OCI-LY3 (cell line): ENCODE data around the gene ZBTB16.

Experiments used
- H2AFZ ChIP-seq: fragments of 200-600, 300-600 bp; shearing (Covaris generic); 2 replicates; pipeline ENCODE4 v1.6.0; 2014; ENCODE audit warnings: antibody characterized with exemption, low read depth, low read length
- H3K27ac ChIP-seq: fragments of 200-600, 300-600 bp; sonication (generic); 2 replicates; pipeline ENCODE4 v1.5.1; 2014; ENCODE audit warnings: mild to moderate bottlenecking, low read length, moderate library complexity, mixed read lengths
- H3K27me3 ChIP-seq: fragments of 200-600, 300-600 bp; sonication (generic); 2 replicates; pipeline ENCODE4 v1.6.1; 2014; ENCODE audit warnings: low read depth, low read length, mixed read lengths
- H3K36me3 ChIP-seq: fragments of 200-600, 300-600 bp; sonication (generic); replicated peaks from 2 replicates; pipeline ENCODE3; 2014; ENCODE audit warnings: low read depth, low read length, mixed read lengths
- H3K4me1 ChIP-seq: fragments of 300-600, 200-600 bp; sonication (generic); 2 replicates; pipeline ENCODE4 v1.6.1; 2014; ENCODE audit warnings: low read length, mixed read lengths
- H3K4me2 ChIP-seq: fragments of 200-600, 300-600 bp; sonication (generic); 2 replicates; pipeline ENCODE4 v1.6.1; 2014; ENCODE audit warnings: low read length, mixed read lengths
- H3K4me3 ChIP-seq: fragments of 300-600, 200-600 bp; sonication (generic); 2 replicates; pipeline ENCODE4 v1.5.1; 2014; ENCODE audit warnings: antibody characterized with exemption, mild to moderate bottlenecking, low read length, moderate library complexity
- H3K79me2 ChIP-seq: fragments of 300-600, 200-600 bp; shearing (Covaris generic); 2 replicates; pipeline ENCODE4 v1.6.1; 2014; ENCODE audit warnings: mild to moderate bottlenecking, low read length, mixed read lengths
- H3K9ac ChIP-seq: fragments of 300-600, 200-600 bp; shearing (Covaris generic); 2 replicates; pipeline ENCODE4 v1.6.0; 2014; ENCODE audit warnings: mild to moderate bottlenecking, low read length, moderate library complexity
- H3K9me3 ChIP-seq: fragments of 200-600, 300-600 bp; shearing (Covaris generic); 2 replicates; pipeline ENCODE4 v1.6.1; 2014; ENCODE audit warnings: low read length, mixed read lengths; ENCODE audit not compliant: insufficient read depth
- H4K20me1 ChIP-seq: fragments of 200-600, 300-600 bp; sonication (generic); 2 replicates; pipeline ENCODE4 v1.6.1; 2016; ENCODE audit warnings: low read length, mixed read lengths; ENCODE audit not compliant: insufficient read depth
- CTCF ChIP-seq: fragments of 200-600, 300-600 bp; sonication (generic); IDR thresholded peaks from 2 replicates; pipeline ENCODE4 v1.5.1; 2014; ENCODE audit warnings: antibody characterized with exemption, low read length, low read depth
- EZH2phosphoT487 ChIP-seq: fragments of 200-600 bp; shearing (Covaris generic); IDR thresholded peaks from 2 replicates; pipeline ENCODE4 v1.6.1; 2018; ENCODE audit warnings: antibody characterized with exemption, mixed run types, low read depth

ZBTB16 gene

DNA sequence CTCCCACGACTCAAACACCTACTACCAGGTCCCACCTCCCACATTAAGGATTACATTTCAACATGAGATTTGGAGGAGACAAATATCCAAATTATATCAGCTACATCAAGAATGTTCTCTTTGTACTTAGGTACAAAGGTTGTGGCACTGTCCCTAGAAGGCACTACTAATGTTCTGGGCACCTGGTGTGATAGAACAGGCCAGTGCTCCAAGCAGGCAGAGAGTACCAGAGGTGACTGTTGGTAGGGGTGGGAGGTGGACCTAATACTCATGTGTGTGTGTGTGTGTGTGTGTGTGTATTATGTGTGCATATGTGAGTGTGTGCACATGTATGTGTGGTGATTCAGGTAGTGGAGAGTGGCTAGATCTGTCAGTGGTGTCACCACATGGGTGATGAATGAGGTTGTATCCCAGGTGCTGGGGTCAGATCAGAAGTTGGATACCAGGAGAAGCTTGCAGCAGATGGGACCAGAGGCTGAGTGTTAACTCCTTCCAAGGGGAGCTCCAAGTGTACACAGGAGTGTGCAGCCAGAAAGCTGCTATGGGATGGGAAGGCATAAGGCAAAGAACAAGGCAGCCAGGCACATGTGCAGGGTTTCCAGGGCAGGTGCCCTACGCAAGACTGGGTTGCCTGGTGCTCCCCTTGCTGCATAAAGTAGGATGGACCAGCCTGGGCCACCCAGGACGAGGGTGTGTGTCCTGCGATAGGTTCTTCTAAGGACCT is 219.0 kb downstream of the ZBTB16 start:
- Histone ChIP-seq H3K4me2 (no peak overlapping the region), H3K9me3 (no peaks in the 10 kb centered on the region), H3K79me2 (no peaks in the 10 kb centered on the region), H3K27me3 (peaks cover 62% of the 10 kb centered on the region), H4K20me1 (no peaks in the 10 kb centered on the region), H3K4me3 (no peak overlapping the region), H3K9ac (no peak overlapping the region), H2AFZ (no peak overlapping the region), H3K36me3 (no peaks in the 10 kb centered on the region), H3K4me1 (no peaks in the 10 kb centered on the region), H3K27ac (no peak overlapping the region)
- TF ChIP-seq CTCF (no peak), EZH2phosphoT487 (no peak)

GRCh38 chr11:114279792-114280546 is 220.5 kb downstream of the ZBTB16 start:
- H4K20me1 ChIP-seq = no peaks in the 10 kb centered on the region
- H3K4me3 ChIP-seq = no peak overlapping the region
- H3K4me1 ChIP-seq = no peaks in the 10 kb centered on the region
- H3K9ac ChIP-seq = no peak overlapping the region
- H2AFZ ChIP-seq = no peak overlapping the region
- no peaks in the 10 kb centered on the region for H3K79me2 ChIP-seq
- H3K27ac ChIP-seq = no peak overlapping the region
- no peak overlapping the region for H3K4me2 ChIP-seq
- no peak for TF ChIP-seq EZH2phosphoT487
- TF ChIP-seq CTCF = no peak
- H3K27me3 ChIP-seq = peaks cover 52% of the 10 kb centered on the region
- H3K36me3 ChIP-seq = no peaks in the 10 kb centered on the region
- no peaks in the 10 kb centered on the region for H3K9me3 ChIP-seq

DNA sequence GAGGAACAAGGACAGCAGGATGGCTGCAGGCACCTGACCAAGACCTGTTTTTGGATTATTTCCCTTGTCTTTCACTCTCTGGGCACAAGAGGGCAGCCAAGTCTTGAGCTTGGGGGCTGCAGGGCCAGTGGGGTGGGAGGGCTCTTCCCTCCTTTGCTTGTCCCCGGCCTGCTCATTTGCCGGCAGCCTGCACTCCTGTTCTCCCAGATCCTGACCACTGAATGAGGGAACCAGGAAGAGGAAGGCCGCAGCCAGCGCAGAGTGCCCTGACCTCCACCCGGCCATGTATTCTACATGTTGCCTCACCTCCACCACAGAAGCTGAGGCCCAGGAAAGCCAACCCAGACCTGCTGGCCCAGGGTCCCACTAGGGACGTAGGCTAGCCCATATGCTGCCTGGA is 221.2 kb downstream of the ZBTB16 start:
- Histone ChIP-seq H3K79me2 (no peaks in the 10 kb centered on the region), H3K36me3 (no peaks in the 10 kb centered on the region), H2AFZ (no peak overlapping the region), H3K27me3 (peaks cover 44% of the 10 kb centered on the region), H3K9ac (no peak overlapping the region), H3K4me2 (no peak overlapping the region), H3K4me3 (no peak overlapping the region), H3K27ac (no peak overlapping the region), H3K4me1 (no peaks in the 10 kb centered on the region), H3K9me3 (no peaks in the 10 kb centered on the region), H4K20me1 (no peaks in the 10 kb centered on the region)
- TF ChIP-seq CTCF (peak; percentile 70), EZH2phosphoT487 (no peak)

GRCh38 chr11:114281388-114281956 is 222.0 kb downstream of the ZBTB16 start:
- TF ChIP-seq EZH2phosphoT487 = no peak
- TF ChIP-seq CTCF = no peak
- Histone ChIP-seq H3K4me3 (no peak overlapping the region), H3K27me3 (peaks cover 40% of the 10 kb centered on the region), H3K9ac (no peak overlapping the region), H3K27ac (no peak overlapping the region), H3K9me3 (no peaks in the 10 kb centered on the region), H3K36me3 (no peaks in the 10 kb centered on the region), H3K4me2 (no peak overlapping the region), H3K4me1 (no peaks in the 10 kb centered on the region), H2AFZ (no peak overlapping the region), H4K20me1 (no peaks in the 10 kb centered on the region), H3K79me2 (no peaks in the 10 kb centered on the region)
